Hepatocyte (in vitro differentiated cells): ENCODE data around the gene MAN1C1. TPM values are rescaled to one million over a fixed set of nuclear protein-coding genes. Genes with fewer than 3 reads are reported as not detected.
"Not testable (repeated sequence)": the region's sequence is repeated elsewhere in the genome, so short reads cannot be mapped to it uniquely, and the experiment has no call there.

Experiments
- DNase-seq: peaks from one replicate; pipeline ENCODE4 v3.0.0-alpha.2; 2016; ENCODE audit warnings: low spot score
- H2AFZ ChIP-seq: fragments of 200-600 bp; sonication (generic); 2 replicates; pipeline ENCODE4 v1.6.0; 2016; ENCODE audit warnings: antibody characterized with exemption, mild to moderate bottlenecking
- H3K27ac ChIP-seq: fragments of 200-600 bp; sonication (generic); 2 replicates; pipeline ENCODE4 v1.5.1; 2016; ENCODE audit warnings: mild to moderate bottlenecking
- H3K27me3 ChIP-seq: fragments of 200-600 bp; sonication (generic); 2 replicates; pipeline ENCODE4 v1.6.1; 2016
- H3K36me3 ChIP-seq: fragments of 200-600 bp; sonication (generic); replicated peaks from 2 replicates; pipeline ENCODE4 v1.5.1; 2016; ENCODE audit warnings: low read depth; ENCODE audit not compliant: insufficient read depth
- H3K4me1 ChIP-seq: fragments of 200-600 bp; sonication (generic); 2 replicates; pipeline ENCODE4 v1.5.1; 2016; ENCODE audit warnings: mild to moderate bottlenecking, moderate library complexity; ENCODE audit not compliant: insufficient read depth
- H3K4me2 ChIP-seq: fragments of 200-600 bp; sonication (generic); 2 replicates; pipeline ENCODE4 v1.6.0; 2016
- H3K4me3 ChIP-seq: fragments of 200-600 bp; sonication (generic); 2 replicates; pipeline ENCODE4 v1.5.1; 2016; ENCODE audit warnings: mild to moderate bottlenecking
- H3K79me2 ChIP-seq: fragments of 200-600 bp; sonication (generic); 2 replicates; pipeline ENCODE4 v1.6.0; 2017; ENCODE audit warnings: mild to moderate bottlenecking
- H3K9me2 ChIP-seq: fragments of 200-600 bp; sonication (generic); replicated peaks from 2 replicates; pipeline ENCODE4 v1.6.0; 2017; ENCODE audit warnings: mild to moderate bottlenecking; ENCODE audit not compliant: insufficient read depth
- H3K9me3 ChIP-seq: fragments of 200-600 bp; sonication (generic); 2 replicates; pipeline ENCODE4 v1.5.1; 2016; ENCODE audit warnings: low read depth, mild to moderate bottlenecking
- H4K20me1 ChIP-seq: fragments of 200-600 bp; sonication (generic); 2 replicates; pipeline ENCODE4 v1.6.0; 2016; ENCODE audit warnings: mild to moderate bottlenecking; ENCODE audit not compliant: insufficient read depth, poor library complexity, severe bottlenecking
- CTCF ChIP-seq: fragments of 200-600 bp; sonication (generic); IDR thresholded peaks from 2 replicates; pipeline ENCODE4 v1.5.1; 2016; ENCODE audit warnings: antibody characterized with exemption, mild to moderate bottlenecking; ENCODE audit not compliant: poor library complexity
- EZH2 ChIP-seq: fragments of 200-600 bp; sonication (generic); IDR thresholded peaks from 2 replicates; pipeline ENCODE4 v1.6.1; 2016; ENCODE audit warnings: antibody characterized with exemption, mild to moderate bottlenecking, borderline replicate concordance
- EZH2phosphoT487 ChIP-seq: fragments of 200-600 bp; sonication (generic); IDR thresholded peaks from one replicate; pipeline ENCODE4 v1.6.1; 2018; ENCODE audit warnings: antibody characterized with exemption, mild to moderate bottlenecking, low read depth, moderate library complexity; ENCODE audit not compliant: unreplicated experiment, severe bottlenecking
- WGBS: methylation state at CpG from one replicate; pipeline ENCODE4 v1.1.6; 2016; ENCODE audit warnings: low lambda C conversion rate; ENCODE audit errors: missing lambda C conversion rate; 5-methylcytosine and 5-hydroxymethylcytosine counted together
- polyA plus RNA-seq: library from polyadenylated mRNA; unstranded; fragments of >200 nt; fragmentation: Nextera tagmentation; extraction: Ambion mirVana; gene quantifications from 2 replicates; pipeline ENCODE4 v1.2.1, GENCODE V29; 2016
- total RNA-seq: library from RNA; depleted of rRNA; stranded (reverse); fragments of >200 nt; gene quantifications from 2 replicates; pipeline ENCODE4 v1.2.3, GENCODE V29; 2014

The MAN1C1 gene
- total and polyA plus RNA-seq, 2 experiments from 2014 or later = 20.6 to 29.3 TPM

GRCh38 chr1:25695090-25695770 is 78.6 kb downstream of the MAN1C1 start:
- DNase-seq = peak; percentile 86
- Histone ChIP-seq H3K27ac (peak overlapping the region; percentile 91), H3K4me2 (peak overlapping the region; percentile 44), H3K27me3 (no peaks in the 10 kb centered on the region), H3K36me3 (no peaks in the 10 kb centered on the region), H2AFZ (no peak overlapping the region), H3K9me2 (no peaks in the 10 kb centered on the region), H3K4me3 (no peak overlapping the region), H3K4me1 (peaks cover 30% of the 10 kb centered on the region), H3K9me3 (no peaks in the 10 kb centered on the region), H3K79me2 (no peaks in the 10 kb centered on the region), H4K20me1 (no peaks in the 10 kb centered on the region)
- TF ChIP-seq EZH2 (no peak), CTCF (peak; percentile 24), EZH2phosphoT487 (no peak)
- WGBS = 61% methylated on average over 15 of the region's 15 CpGs

- Histone ChIP-seq H3K4me1 (peaks cover 36% of the 10 kb centered on the region), H3K9me3 (no peaks in the 10 kb centered on the region), H3K4me3 (no peak overlapping the region), H2AFZ (no peak overlapping the region), H3K79me2 (no peaks in the 10 kb centered on the region), H3K36me3 (no peaks in the 10 kb centered on the region), H3K9me2 (no peaks in the 10 kb centered on the region), H4K20me1 (no peaks in the 10 kb centered on the region), H3K27ac (peak overlapping the region; percentile 80), H3K4me2 (no peak overlapping the region), H3K27me3 (no peaks in the 10 kb centered on the region)
- peak; percentile 51 for DNase-seq
- WGBS = 80% methylated on average over 11 of the region's 11 CpGs
- no peak for TF ChIP-seq EZH2
- no peak for TF ChIP-seq CTCF
- no peak for TF ChIP-seq EZH2phosphoT487
Measured at GRCh38 chr1:25695771-25696311, 79.2 kb downstream of the MAN1C1 start.

- not testable (repeated sequence) for H2AFZ ChIP-seq, H3K79me2 ChIP-seq, H3K36me3 ChIP-seq, H3K4me3 ChIP-seq, H3K9me3 ChIP-seq, DNase-seq, H3K4me2 ChIP-seq, H3K27me3 ChIP-seq, H4K20me1 ChIP-seq, H3K9me2 ChIP-seq
- H3K4me1 ChIP-seq = peaks cover 39% of the 10 kb centered on the region
- peak overlapping the region; percentile 80 for H3K27ac ChIP-seq
- WGBS = 97% methylated on average over 4 of the region's 4 CpGs
Measured at GRCh38 chr1:25696643-25697042, 80.1 kb downstream of the MAN1C1 start.

GRCh38 chr1:25697435-25698217 is 81.0 kb downstream of the MAN1C1 start:
- Histone ChIP-seq H3K27ac (no peak overlapping the region), H3K4me3 (no peak overlapping the region), H3K4me2 (no peak overlapping the region), H4K20me1 (no peaks in the 10 kb centered on the region), H3K27me3 (no peaks in the 10 kb centered on the region), H2AFZ (no peak overlapping the region), H3K9me3 (no peaks in the 10 kb centered on the region), H3K4me1 (peaks cover 39% of the 10 kb centered on the region), H3K79me2 (no peaks in the 10 kb centered on the region), H3K9me2 (no peaks in the 10 kb centered on the region), H3K36me3 (no peaks in the 10 kb centered on the region)
- WGBS = 83% methylated on average over 10 of the region's 10 CpGs
- no peak for DNase-seq
- TF ChIP-seq EZH2phosphoT487 (no peak), CTCF (no peak), EZH2 (no peak)
